GDM1 (cell line): ENCODE data around the gene PLBD2.

Experiments used
- DNase-seq: peaks from one replicate; lab custom pipeline; 2025; lab: John Stamatoyannopoulos, UW

Gene PLBD2

DNA sequence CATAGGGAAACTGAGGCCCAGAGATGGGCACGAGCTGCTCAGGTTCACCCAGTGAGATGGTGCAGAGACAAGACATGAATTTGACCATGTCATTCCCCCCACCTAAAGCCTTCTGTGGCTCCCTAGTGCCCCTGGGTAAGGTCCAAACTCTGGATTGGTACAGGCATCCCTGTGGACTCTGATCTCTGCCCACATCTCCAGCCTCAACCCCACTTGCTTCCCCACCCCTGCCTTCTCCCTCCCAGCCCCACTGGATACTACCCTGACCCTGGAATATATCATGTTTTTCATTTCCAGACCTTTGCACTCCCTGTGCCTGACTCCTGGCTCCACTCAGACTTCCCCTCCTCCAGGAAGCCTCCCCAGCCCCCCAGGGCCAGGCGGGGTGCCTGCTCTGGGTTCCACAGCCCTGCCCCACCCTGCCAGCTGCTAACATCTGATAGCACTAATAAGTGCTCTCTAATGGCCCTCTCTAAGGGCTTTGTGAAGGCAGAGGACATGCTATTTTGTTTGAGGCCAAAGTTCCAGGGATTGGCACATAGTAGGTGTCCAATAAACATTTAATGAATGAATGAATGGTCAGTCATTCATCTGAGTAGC, 62.7 kb downstream of the PLBD2 start:
- no peak for DNase-seq

DNA sequence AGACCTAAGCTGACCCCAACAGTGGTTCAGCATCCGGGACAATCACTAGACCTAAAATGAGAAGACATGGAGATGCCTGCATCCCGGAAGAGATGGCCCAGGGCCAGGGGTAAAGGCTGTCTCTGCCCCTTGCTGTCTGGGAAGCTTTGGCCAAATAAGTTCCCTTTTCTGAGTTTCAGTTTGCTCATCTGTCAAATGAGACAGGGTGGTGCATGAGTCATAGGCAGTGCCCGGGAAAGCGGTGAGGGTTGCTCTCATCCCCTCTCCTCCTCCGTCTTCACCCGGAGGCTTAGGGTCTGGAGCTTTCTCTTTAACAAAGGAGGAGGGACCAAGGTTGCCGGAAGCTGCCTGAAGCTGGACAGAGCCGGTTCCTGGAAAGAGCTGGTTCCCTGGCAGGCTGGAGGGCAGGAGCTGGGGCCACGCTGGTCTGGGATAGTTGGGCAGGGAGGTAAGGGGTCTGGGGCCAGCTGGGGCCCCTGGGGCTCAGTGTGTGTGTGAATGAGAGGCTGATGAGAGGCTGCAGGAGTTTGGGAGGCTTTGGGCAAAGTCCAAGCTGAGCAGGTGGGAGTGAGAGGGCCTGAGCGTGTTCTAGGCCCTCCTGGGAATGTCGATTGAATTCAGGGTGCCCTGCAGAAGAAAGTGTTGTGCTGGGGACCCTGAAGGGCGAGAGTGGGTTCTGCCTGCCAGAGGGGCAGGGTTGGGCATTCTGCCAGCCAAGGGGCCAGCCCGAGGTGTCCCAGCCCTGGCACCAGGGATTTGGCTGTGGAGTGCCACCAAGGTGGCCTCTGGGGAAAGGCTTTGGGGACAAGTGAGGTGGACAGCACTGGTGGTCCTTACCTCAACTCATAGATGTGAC, 63.9 kb downstream of the PLBD2 start, which contains the start of gene SDSL:
TSS of gene SDSL (plus strand) at position 351 of the 856 bp plus-strand sequence. CDS start 5,603 bp downstream, outside the sequence.
- DNase-seq, result peak; percentile 94

DNA sequence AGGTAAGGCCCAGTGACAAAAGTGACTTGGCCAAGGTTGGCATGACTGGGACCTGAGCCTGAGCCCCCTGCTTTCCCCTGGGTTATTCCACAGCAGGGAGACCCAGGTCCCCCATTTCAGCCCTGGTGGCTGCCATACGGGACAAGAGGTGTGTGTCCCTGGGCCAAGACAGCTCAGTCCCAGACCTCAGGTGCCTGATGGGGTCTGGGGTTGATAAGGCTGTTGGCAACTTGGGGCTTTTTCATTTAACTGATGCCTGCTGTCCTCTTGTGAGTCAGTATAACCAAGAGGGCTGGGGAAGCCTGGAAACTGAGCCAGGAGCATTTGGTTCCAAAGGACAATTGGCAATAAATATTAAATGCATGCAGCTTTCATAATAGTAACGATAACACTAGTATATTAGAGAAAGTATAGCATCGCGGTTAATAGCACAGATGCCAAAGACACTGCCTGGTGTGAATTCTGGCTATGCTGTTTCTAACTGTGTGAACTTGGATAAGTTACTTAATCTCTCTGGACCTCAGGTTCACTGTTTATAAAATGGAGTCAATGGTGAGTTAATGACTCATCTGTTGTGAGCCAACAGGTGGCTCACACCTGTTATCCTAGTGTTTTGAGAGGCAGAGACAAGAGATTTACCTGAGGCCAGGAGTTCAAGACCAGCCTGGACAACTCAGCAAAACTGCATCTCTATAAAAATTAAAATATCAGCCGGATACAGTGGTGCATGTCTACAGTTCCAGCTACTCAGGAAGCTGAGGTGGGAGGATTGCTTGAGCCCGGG, 64.7 kb downstream of the PLBD2 start:
- DNase-seq, result no peak

DNA sequence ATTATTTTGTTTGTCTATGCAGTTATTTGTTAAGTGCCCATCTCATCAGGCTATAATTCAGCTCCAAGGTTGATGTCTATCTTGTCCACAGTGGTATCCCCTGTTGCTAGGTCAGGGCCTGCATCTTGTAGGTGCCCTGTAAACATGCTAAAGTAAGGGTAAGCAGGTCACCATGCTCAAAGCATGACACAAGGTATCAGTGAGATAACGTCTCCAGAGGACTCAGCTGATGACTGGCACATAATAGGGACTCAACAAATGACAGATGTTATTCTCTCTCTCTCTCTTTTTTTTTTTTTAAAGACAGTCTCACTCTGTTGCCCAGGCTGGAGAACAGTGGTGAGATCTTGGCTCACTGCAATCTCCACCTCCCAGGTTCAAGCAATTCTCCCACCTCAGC, 66.1 kb downstream of the PLBD2 start:
- no peak for DNase-seq

DNA sequence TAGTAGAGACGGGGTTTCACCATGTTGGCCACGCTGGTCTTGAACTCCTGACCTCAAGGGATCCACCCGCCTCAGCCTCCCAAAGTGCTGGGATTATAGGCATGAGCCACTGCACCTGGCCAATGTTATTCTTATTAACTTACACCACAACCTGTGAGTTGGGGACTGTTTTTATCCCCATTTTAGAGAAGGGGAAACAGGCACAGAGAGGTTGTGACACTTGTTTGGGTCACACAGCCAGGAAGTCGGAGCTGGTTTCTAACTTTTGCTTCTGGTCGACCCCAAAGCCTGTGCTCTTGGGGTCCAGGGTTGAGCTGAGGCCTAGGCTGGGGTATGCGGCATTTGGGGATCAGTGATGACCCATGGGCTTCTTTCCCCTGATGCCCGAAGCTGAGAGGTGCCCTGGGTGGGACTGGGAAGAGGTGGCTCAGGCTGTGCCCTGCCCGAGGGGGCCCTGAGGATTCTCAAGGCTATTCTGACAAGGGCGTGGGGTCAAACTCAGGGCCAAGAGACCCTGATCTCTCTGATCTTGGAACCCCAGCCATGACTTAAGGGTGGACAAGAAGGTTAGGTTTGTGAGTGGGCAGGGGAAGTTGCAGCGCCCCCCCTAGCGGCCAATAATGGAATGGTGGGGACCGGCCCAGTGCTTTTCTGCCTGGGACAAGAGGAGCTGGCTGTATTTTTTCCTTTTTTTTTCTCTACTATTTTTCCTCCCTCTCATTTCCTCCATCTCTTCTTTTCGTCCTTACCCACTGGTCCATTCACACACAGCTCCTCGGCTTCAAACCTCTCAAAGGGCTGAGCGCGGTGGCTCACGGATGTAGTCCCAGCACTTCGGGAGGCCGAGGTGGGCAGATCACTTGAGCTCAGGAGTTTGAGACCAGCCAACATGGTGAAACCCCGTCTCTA, 66.8 kb downstream of the PLBD2 start:
- peak; percentile 35 for DNase-seq

DNA sequence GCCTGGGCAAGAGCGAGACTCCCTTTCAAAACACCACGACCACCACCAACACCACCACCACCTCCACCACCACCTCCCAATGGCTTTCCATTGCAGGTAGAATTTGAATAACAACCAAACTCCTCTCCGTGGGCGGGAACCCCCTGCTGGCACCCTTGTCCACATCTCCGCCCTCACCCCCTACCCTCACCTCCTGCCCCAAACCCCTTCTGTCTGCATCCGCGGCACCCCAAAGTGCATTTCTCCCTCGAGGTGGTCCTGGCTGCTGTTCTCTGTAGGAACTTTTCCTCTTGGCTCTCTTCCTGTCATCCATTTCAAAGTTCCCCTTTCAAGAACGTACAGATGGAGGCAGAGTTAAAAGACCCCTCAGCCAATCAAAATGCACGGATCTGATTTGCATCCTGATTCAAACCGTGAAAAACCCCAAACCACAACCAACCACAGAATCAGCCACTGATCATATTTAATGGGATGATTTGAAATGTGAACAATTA, 67.6 kb downstream of the PLBD2 start:
- no peak for DNase-seq

DNA sequence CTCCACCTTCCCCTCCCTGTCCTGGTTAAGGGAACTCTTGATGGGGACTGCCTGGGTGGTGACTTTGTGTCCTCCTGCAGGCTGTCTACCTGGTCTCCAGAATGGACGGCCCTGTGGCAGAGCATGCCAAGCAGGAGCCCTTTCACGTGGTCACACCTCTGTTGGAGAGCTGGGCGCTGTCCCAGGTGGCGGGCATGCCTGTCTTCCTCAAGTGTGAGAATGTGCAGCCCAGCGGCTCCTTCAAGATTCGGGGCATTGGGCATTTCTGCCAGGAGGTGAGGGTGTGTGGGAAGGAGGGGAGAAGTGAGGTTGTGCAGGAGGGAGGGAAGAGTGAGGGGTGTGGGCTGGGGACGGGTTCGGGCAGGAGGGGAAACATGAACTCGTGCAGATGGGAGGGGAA, 69.5 kb downstream of the PLBD2 start:
- DNase-seq, result no peak

DNA sequence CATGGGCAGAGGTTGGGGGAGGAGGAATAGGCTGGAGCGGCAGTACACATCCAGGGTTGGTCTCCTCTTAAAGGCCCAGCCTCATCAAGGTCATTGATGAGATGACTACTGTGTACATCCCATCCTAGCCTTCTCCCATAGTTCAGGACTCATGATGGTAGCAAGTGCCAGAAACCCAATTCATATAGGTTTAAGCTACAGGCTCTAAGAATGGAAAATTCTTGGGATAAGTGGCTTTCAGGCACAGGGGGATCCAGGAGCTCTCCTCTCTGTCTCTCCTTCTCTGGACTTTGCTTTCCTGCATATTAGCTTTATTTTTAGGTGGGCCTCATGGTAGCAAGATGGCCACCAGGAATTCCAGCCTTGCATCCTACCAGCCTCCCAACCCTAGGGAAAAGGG, 70.1 kb downstream of the PLBD2 start:
- DNase-seq, result no peak

DNA sequence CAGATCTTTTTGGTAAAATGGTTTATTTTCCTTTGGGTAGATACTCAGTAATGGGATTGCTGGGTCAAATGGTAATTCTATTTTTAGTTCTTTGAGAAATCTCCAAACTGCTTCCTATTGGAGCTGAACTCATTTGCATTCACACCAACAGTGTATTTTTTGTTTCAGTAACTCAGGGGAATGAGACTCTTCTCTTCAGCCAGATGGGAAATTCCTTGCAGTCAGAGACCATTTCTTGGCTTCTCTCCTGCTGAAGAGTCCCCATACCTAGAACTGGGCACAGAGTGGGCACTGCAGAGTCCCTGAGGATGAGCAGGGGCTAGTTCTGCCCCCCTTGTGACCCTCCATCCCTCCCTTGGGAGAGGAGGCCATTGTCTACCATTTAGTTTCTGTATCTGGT, 74.6 kb downstream of the PLBD2 start:
- DNase-seq, result no peak

DNA sequence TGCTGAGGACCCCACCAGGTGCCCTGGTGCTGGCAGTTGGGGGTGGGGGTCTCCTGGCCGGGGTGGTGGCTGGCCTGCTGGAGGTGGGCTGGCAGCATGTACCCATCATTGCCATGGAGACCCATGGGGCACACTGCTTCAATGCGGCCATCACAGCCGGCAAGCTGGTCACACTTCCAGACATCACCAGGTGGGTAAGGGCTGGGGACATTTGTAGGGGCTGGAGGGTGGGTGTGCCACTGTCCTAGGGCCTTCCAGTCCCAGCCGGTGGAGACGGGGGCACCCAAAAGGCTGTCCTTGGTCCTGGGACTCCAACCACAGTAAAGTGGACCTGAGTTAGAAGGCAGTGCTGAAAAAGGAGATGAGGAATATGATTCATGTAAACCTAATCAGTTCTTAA, 77.0 kb downstream of the PLBD2 start:
- no peak for DNase-seq

DNA sequence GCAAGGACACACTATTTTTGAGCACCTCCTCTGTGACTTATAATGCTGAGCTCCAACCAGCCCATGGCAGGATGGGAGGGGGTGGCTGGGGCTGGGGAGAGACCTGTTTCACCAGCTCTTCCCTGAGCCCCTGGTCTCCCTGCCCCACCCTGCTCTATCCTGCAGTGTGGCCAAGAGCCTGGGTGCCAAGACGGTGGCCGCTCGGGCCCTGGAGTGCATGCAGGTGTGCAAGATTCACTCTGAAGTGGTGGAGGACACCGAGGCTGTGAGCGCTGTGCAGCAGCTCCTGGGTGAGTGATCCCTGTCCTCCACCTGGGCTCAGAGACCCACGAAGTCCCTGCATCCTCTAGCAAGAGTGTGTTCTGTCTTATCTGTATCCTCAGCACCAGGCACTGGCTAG, 78.2 kb downstream of the PLBD2 start:
- DNase-seq, result no peak

DNA sequence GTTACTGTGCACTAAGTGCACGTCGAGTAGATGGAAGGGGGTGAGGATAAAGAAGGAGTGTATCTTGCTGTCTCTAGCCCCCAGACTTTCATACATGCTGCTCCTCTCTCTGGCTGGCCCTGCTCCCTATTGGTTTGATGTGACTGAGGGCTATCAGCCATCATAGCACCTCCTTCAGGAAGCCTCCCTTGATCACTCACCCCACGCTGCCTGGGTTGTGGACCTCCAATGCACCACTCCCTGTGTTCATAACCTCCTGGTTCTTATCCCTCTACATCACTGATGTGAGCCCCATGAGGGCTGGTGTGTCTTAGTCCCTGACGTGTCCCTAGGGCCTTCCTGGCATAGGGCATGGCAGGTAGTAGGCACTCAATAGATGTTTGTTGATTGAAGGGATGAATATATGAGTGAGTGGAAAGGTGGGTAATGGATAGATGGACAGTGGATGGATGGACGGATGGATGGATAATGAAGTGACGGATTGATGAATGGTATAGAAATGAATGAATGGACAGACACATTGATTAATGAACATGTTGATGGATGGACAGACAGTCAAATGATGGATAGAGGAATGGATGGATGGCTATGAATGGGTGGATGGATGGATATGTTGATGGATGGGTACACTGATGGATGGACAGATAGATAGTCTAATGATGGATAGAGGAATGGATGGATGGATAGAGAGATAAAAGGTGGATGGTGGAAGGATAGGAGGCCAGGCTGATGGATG, 78.8 kb downstream of the PLBD2 start:
- DNase-seq, result no peak

DNA sequence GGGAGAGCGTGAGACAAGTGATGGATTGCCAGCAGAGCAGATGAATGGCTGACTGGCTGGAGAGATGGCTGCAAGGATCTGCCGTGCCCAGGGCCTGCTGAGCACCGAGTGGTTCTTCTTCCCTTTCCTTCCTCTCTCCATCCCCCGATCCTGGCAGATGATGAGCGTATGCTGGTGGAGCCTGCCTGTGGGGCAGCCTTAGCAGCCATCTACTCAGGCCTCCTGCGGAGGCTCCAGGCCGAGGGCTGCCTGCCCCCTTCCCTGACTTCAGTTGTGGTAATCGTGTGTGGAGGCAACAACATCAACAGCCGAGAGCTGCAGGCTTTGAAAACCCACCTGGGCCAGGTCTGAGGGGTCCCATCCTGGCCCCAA, 79.3 kb downstream of the PLBD2 start:
- no peak for DNase-seq

DNA sequence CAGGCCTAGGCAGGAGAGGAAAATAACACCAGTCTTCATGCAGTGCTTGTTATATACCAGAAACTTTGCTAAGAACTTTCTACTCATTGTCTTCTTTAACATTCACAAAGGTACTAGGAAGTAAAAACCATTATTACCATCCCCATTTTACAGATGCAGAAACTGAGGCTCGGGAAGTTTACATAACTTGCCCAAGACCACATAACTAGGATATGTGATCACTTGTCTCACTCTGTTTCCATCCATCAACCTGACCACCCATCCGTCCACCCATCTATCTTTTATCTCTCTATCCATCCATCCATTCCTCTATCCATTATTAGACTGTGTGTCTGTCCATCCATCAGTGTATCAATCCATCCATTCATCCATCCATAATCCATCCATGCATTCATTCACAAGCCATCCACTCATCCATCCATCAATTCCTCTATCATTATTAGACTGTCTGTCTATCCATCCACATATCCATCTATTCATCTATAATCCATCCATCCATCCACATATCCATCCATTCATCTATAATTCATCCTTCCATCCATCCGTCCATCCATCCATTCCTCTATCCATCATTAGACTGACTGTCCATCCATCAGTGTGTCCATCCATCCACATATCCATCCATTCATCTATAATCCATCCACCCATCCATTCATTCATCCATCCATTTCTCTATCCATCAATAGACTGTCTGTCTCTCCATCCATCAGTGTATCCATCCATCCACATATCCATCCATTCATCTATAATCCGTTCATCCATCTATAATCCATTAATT, 80.3 kb downstream of the PLBD2 start:
- DNase-seq, result no peak

DNA sequence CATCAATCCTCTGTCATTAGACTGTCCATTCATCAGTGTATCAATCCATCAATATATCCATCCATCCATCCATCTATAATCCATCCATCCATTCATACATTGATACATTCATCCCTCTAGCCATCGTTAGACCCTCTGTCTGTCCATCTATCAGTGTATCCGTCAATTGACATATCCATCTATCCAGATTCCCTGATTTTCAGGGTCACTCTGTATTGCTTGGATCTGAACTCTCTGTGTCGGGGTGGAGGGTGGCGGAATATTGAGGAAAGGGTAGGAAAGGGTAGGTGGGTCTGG, 80.9 kb downstream of the PLBD2 start:
- no peak for DNase-seq

DNA sequence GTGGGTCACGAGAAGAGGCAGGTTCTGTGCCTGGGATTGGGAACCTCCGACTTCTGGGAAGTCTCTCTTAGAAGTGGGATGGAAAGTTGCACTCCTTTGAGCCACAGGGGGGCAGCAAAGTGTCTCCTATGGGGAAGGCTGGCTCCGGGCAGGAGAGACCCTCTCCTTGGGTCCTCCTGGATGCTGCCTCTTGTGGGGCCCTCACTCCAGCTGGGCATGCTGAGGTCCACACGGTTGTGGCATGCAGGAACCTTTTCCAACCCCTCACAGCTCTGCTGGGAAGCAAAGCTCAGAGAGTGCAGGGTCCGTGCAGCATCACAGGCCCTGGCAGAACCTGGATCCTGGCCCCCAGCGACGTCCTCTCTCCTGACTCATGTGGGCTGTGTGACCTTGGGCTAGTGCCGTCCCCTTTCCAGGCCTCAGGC, 81.2 kb downstream of the PLBD2 start:
- DNase-seq, result no peak

DNA sequence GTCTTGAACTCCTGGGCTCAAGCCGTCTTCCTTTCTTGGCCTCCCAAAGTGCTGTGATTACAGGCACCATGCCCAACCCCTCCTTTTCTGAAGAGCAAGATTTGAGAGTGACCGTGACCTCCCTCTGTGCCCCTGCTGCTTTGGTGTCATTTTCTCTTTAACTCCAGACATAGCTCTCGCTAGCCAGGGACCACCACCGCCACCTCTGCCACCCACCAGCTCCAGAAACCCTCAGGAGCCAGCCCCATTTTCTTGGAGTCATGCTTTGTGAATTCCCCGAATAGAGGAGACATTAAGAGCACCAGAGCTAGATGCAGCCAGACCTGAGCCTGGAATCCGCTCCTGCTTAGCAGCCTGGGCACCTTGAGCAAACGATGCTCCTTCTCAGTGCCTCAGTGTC, 81.9 kb downstream of the PLBD2 start:
- no peak for DNase-seq
